B cell (primary cell): ENCODE results near the gene LIMCH1. TPM values are rescaled to one million over a fixed set of nuclear protein-coding genes. Genes with fewer than 3 reads are reported as not detected.

Experiments
- ATAC-seq: fragments of 200-7000 bp; cut with Tn5 transposase; one replicate; pipeline ENCODE4 v1.10.0; 2021; ENCODE audit warnings: low read depth, mild to moderate bottlenecking, moderate number of reproducible peaks, moderate library complexity
- CTCF ChIA-PET: fragments of 350-600 bp; sonication (Branson Sonifier 250); formaldehyde crosslinking; loops from one replicate; lab custom pipeline; 2021; ENCODE audit warnings: antibody characterized with exemption, inconsistent platforms; lab: Charles Lee
- POLR2A ChIA-PET: fragments of 350-600 bp; sonication (Branson Sonifier 250); formaldehyde crosslinking; loops from one replicate; lab custom pipeline; 2021; ENCODE audit warnings: antibody characterized with exemption; lab: Charles Lee
- DNase-seq: peaks from one replicate; pipeline ENCODE4 v3.0.0; 2013
- H2AFZ ChIP-seq: 2 replicates; pipeline ENCODE4 v1.6.1; 2012; ENCODE audit warnings: mild to moderate bottlenecking, low read depth, low read length; ENCODE audit not compliant: insufficient read depth, poor library complexity, severe bottlenecking
- H3K27ac ChIP-seq, 2 donors: 1 replicate in 1 of 2; 2 replicates in 1 of 2; pipeline ENCODE4 v1.5.1; 2012 to 2013; ENCODE audit warnings: low read length in 2 of 2, mild to moderate bottlenecking in 2 of 2, moderate library complexity in 1 of 2
- H3K27me3 ChIP-seq, 4 experiments: fragments of 200-600 bp in 1 of 4; sonication (generic) in 1 of 4; replicated peaks in 1 of 4; 1 replicate in 2 of 4; 2 replicates in 2 of 4; pipeline versions ENCODE4 v1.6.1 to v1.7.0; 2013 to 2016; ENCODE audit warnings: low read length in 3 of 4, mild to moderate bottlenecking in 2 of 4, mixed read lengths in 1 of 4, moderate library complexity in 1 of 4; ENCODE audit not compliant: insufficient read depth in 4 of 4, control insufficient read depth in 3 of 4; ENCODE audit errors: control extremely low read depth in 1 of 4
- H3K36me3 ChIP-seq, 2 experiments: replicated peaks in 1 of 2; 1 replicate in 1 of 2; 2 replicates in 1 of 2; pipeline versions ENCODE4 v1.6.1 to v1.7.1; 2013; ENCODE audit warnings: low read length in 1 of 2; ENCODE audit not compliant: insufficient read depth in 2 of 2, control insufficient read depth in 1 of 2; ENCODE audit errors: control extremely low read depth in 1 of 2, extremely low read depth in 1 of 2
- H3K4me1 ChIP-seq, 2 donors: fragments of 200-600 bp in 1 of 2; sonication (generic) in 1 of 2; 1 replicate in 1 of 2; 2 replicates in 1 of 2; pipeline versions ENCODE4 v1.5.1 to v1.6.1; 2013 to 2017; ENCODE audit warnings: low read length in 2 of 2; ENCODE audit not compliant: control insufficient read depth in 2 of 2, insufficient read depth in 2 of 2
- H3K4me2 ChIP-seq: replicated peaks from 2 replicates; pipeline ENCODE3; 2012; ENCODE audit warnings: mild to moderate bottlenecking, low read depth, low read length; ENCODE audit not compliant: poor library complexity, severe bottlenecking
- H3K4me3 ChIP-seq, 5 experiments: fragments of 200-600 bp in 1 of 5; sonication (generic) in 1 of 5; 1 replicate in 3 of 5; 2 replicates in 2 of 5; pipeline versions ENCODE4 v1.5.1 to v1.7.0; 2011 to 2016; ENCODE audit warnings: low read length in 4 of 5, mild to moderate bottlenecking in 4 of 5, low read depth in 2 of 5, control low read depth in 1 of 5, moderate library complexity in 1 of 5; ENCODE audit not compliant: insufficient read depth in 1 of 5; ENCODE audit errors: control extremely low read depth in 1 of 5, extremely low read depth in 1 of 5
- H3K79me2 ChIP-seq: fragments of 200-600 bp; sonication (generic); one replicate; pipeline ENCODE4 v1.6.0; 2016; ENCODE audit warnings: low read length; ENCODE audit not compliant: control insufficient read depth, insufficient read depth
- H3K9ac ChIP-seq: fragments of 200-600 bp; sonication (generic); 2 replicates; pipeline ENCODE4 v1.6.1; 2017; ENCODE audit warnings: mild to moderate bottlenecking, low read length, moderate library complexity
- H3K9me3 ChIP-seq, 3 donors: one replicate each; pipeline versions ENCODE4 v1.6.1 to v1.7.1; 2013; ENCODE audit warnings: low read length in 2 of 3; ENCODE audit not compliant: control insufficient read depth in 2 of 3, insufficient read depth in 1 of 3; ENCODE audit errors: control extremely low read depth in 1 of 3
- H4K20me1 ChIP-seq: 2 replicates; pipeline ENCODE4 v1.6.0; 2012; ENCODE audit warnings: mild to moderate bottlenecking, low read length; ENCODE audit not compliant: insufficient read depth, control insufficient read depth, poor library complexity, severe bottlenecking
- H3K27ac Mint-ChIP-seq: one replicate; pipeline ENCODE4 v1.8.0; 2021; ENCODE audit warnings: mixed read lengths
- H3K27me3 Mint-ChIP-seq: one replicate; pipeline ENCODE4 v1.8.0; 2021; ENCODE audit warnings: mixed read lengths
- H3K4me1 Mint-ChIP-seq: one replicate; pipeline ENCODE4 v1.8.0; 2021; ENCODE audit warnings: mixed read lengths
- H3K4me3 Mint-ChIP-seq: one replicate; pipeline ENCODE4 v1.8.0; 2021; ENCODE audit warnings: mixed read lengths
- H3K9me3 Mint-ChIP-seq: one replicate; pipeline ENCODE4 v1.8.0; 2022; ENCODE audit warnings: mixed read lengths; ENCODE audit not compliant: insufficient read depth
- CTCF ChIP-seq: fragments of 200-600 bp; IDR thresholded peaks from one replicate; pipeline ENCODE4 v1.8.0; 2022; ENCODE audit warnings: antibody characterized with exemption, mild to moderate bottlenecking
- EZH2 ChIP-seq: IDR thresholded peaks from 2 replicates; pipeline ENCODE4 v1.6.1; 2012; ENCODE audit warnings: borderline replicate concordance, low read depth, mild to moderate bottlenecking, moderate library complexity, low read length; ENCODE audit not compliant: insufficient read depth, poor library complexity, severe bottlenecking
- WGBS: methylation state at CpG from one replicate; pipeline ENCODE4 v1.1.5; 2013; ENCODE audit warnings: missing lambda C conversion rate; ENCODE audit not compliant: insufficient coverage; 5-methylcytosine and 5-hydroxymethylcytosine counted together
- intact Hi-C: fragments of 100-400 bp; cut with micrococcal nuclease; formaldehyde crosslinking; loops from one replicate; pipeline ENCODE4 v1.10.0; 2022
- polyA plus RNA-seq: library from polyadenylated mRNA; depleted of rRNA; stranded (reverse); fragments of >200 nt; gene quantifications from 2 replicates; pipeline ENCODE4 v1.2.3, GENCODE V29; 2012
- total RNA-seq, 2 donors: library from RNA; stranded (reverse); fragments of 120-200 nt in 1 of 2; gene quantifications; 1 replicate in 1 of 2; 2 replicates in 1 of 2; pipeline versions ENCODE4 v1.2.3 to v1.2.4, GENCODE V29; 2013 to 2022

Gene LIMCH1
- total and polyA plus RNA-seq, 2 donors (not counting 1 experiment from before 2014, with no cell fraction given), result not detected

- H3K79me2 ChIP-seq, result no peaks in the 10 kb centered on the region
- TF ChIP-seq EZH2 (no peak), CTCF (no peak)
- Mint-ChIP-seq H3K4me1 (no peaks in the 10 kb centered on the region), H3K27me3 (peaks cover 7% of the 10 kb centered on the region), H3K4me3 (no peak overlapping the region), H3K27ac (no peak overlapping the region), H3K9me3 (no peaks in the 10 kb centered on the region)
- H3K9me3 ChIP-seq, result no peaks in the 10 kb centered on the region
- ChIA-PET POLR2A (no interaction called here), CTCF (no interaction called here)
- no peak overlapping the region for H3K27ac ChIP-seq
- no peak for DNase-seq
- H3K4me2 ChIP-seq, result no peak overlapping the region
- H3K9ac ChIP-seq, result no peak overlapping the region
- peaks cover 0 to 3% (median 0%) of the 10 kb centered on the region in 4 experiments for H3K27me3 ChIP-seq
- no peaks in the 10 kb centered on the region for H3K36me3 ChIP-seq
- H4K20me1 ChIP-seq, result no peaks in the 10 kb centered on the region
- ATAC-seq, result no peak
- no peak overlapping the region for H2AFZ ChIP-seq
- WGBS, result 100% methylated on average over 2 of the region's 3 CpGs
- no peak overlapping the region for H3K4me3 ChIP-seq
- intact Hi-C loops, result no loop called here
- H3K4me1 ChIP-seq, result no peaks in the 10 kb centered on the region
Measured at GRCh38 chr4:41610474-41610873, 72.5 kb downstream of the LIMCH1 start.

- WGBS, result no CpG with 5 or more reads among the region's 1 CpG
- Histone ChIP-seq H3K4me1 (no peaks in the 10 kb centered on the region), H4K20me1 (no peaks in the 10 kb centered on the region), H3K9me3 (no peaks in the 10 kb centered on the region), H3K27me3 (peaks cover 0 to 3% (median 0%) of the 10 kb centered on the region in 4 experiments), H3K36me3 (no peaks in the 10 kb centered on the region), H3K4me2 (no peak overlapping the region), H2AFZ (no peak overlapping the region), H3K4me3 (no peak overlapping the region), H3K27ac (no peak overlapping the region), H3K9ac (no peak overlapping the region), H3K79me2 (no peaks in the 10 kb centered on the region)
- intact Hi-C loops, result no loop called here
- TF ChIP-seq EZH2 (no peak), CTCF (no peak)
- H3K4me1 Mint-ChIP-seq, result no peaks in the 10 kb centered on the region
- H3K9me3 Mint-ChIP-seq, result no peaks in the 10 kb centered on the region
- ChIA-PET POLR2A (no interaction called here), CTCF (no interaction called here)
- H3K4me3 Mint-ChIP-seq, result no peak overlapping the region
- H3K27me3 Mint-ChIP-seq, result peaks cover 11% of the 10 kb centered on the region
- ATAC-seq (no peak), DNase-seq (no peak)
- H3K27ac Mint-ChIP-seq, result no peak overlapping the region
Measured at GRCh38 chr4:41611124-41611838, 73.3 kb downstream of the LIMCH1 start.
